Lower leg skin (tissue), 4 donors: ENCODE results near the gene SNX15. TPM values are rescaled to one million over a fixed set of nuclear protein-coding genes. Genes with fewer than 3 reads are reported as not detected.
A peak's percentile ranks its signal among the peaks of the same experiment; 100 is the strongest.

Experiments used
- DNase-seq, 2 donors: peaks; one replicate each; pipeline ENCODE4 v3.0.0-alpha.2; 2019; ENCODE audit warnings: low spot score in 2 of 2
- H3K4me3 ChIP-seq: fragments of 200-600 bp; sonication (generic); 2 replicates; pipeline ENCODE4 v1.5.1; 2017; ENCODE audit warnings: mild to moderate bottlenecking, low read depth; ENCODE audit not compliant: poor library complexity, severe bottlenecking
- CTCF ChIP-seq, 3 donors: fragments of 450-650 bp; IDR thresholded peaks; one replicate each; pipeline ENCODE4 v1.5.1; 2016; ENCODE audit warnings: antibody characterized with exemption in 3 of 3, mild to moderate bottlenecking in 3 of 3, moderate library complexity in 2 of 3
- POLR2A ChIP-seq, 2 donors: fragments of 450-650 bp; IDR thresholded peaks; one replicate each; pipeline ENCODE4 v1.6.1; 2016 to 2017; ENCODE audit warnings: antibody characterized with exemption in 2 of 2, mild to moderate bottlenecking in 1 of 2, moderate library complexity in 1 of 2
- WGBS, 2 donors: methylation state at CpG; one replicate each; pipeline ENCODE4 v1.1.5; 2018; 5-methylcytosine and 5-hydroxymethylcytosine counted together
- intact Hi-C: fragments of 100-400 bp; cut with DNase I; formaldehyde crosslinking; loops from one replicate; pipeline ENCODE4 v1.15.0; 2023; ENCODE audit warnings: low total_unique reads
- total RNA-seq, 4 donors: library from RNA; depleted of rRNA; stranded (reverse); fragments of >200 nt; gene quantifications; one replicate each; pipeline ENCODE4 v1.1.0, GENCODE V29; 2016

Gene SNX15
- total RNA-seq, 4 donors from 2014 or later = 16.9 to 48.0 (median 22.7) TPM

GRCh38 chr11:65083134-65083833 is 56.0 kb downstream of the SNX15 start:
- peak overlapping the region; percentile 28 for H3K4me3 ChIP-seq
- DNase-seq = no peak
- 3 to 6% methylated on average over 13 of the region's 13 CpGs for WGBS, 2 donors
- intact Hi-C loops = loop anchor here (10.0 kb wide), 1 partner anchor 68 kb away; the partner anchor contains the start of gene ARL2
- TF ChIP-seq CTCF (IDR thresholded peaks at IDR 0.05) (no peak), POLR2A (IDR thresholded peaks at IDR 0.05) (no peak)

- 0 to 1% methylated on average over 53 to 67 of the region's 79 CpGs for WGBS, 2 donors
- intact Hi-C loops = loop anchor here (10.0 kb wide), 1 partner anchor 69 kb away; the partner anchor contains the start of gene ARL2
- peak; percentile 93 to 99 for DNase-seq
- TF ChIP-seq POLR2A (IDR thresholded peaks at IDR 0.05) (peak in 1 of 2 donors; percentile 39), CTCF (IDR thresholded peaks at IDR 0.05) (no peak)
- H3K4me3 ChIP-seq = peak within 1 kb of the TSS; percentile 28
Observed at GRCh38 chr11:65083834-65084597, 56.8 kb downstream of the SNX15 start, which contains the start of the genes CDCA5 and ZFPL1. TSS of gene CDCA5 (minus strand) at chr11:65084040. CDS start at chr11:65083978, 62 bp downstream. TSS of gene ZFPL1 (plus strand) at chr11:65084222. CDS start at chr11:65084699, 477 bp downstream.

GRCh38 chr11:65084598-65085375 is 57.5 kb downstream of the SNX15 start:
- intact Hi-C loops = loop anchor here (10.0 kb wide), 1 partner anchor 70 kb away; the partner anchor contains the start of gene ARL2
- H3K4me3 ChIP-seq = peak overlapping the region; percentile 28
- DNase-seq = no peak
- 42% methylated on average over 23 of the region's 23 CpGs for WGBS, 2 donors
- TF ChIP-seq POLR2A (IDR thresholded peaks at IDR 0.05) = no peak
- no peak for TF ChIP-seq CTCF (IDR thresholded peaks at IDR 0.05)

- H3K4me3 ChIP-seq = no peak overlapping the region
- 84 to 90% methylated on average over 4 of the region's 4 CpGs for WGBS, 2 donors
- no peak for DNase-seq
- intact Hi-C loops = loop anchor here (10.0 kb wide), 1 partner anchor 71 kb away; the partner anchor contains the start of gene ARL2
- TF ChIP-seq POLR2A (IDR thresholded peaks at IDR 0.05) (no peak), CTCF (IDR thresholded peaks at IDR 0.05) (no peak)
Observed at GRCh38 chr11:65085446-65085845, 58.2 kb downstream of the SNX15 start.

GRCh38 chr11:65086809-65087208 is 59.6 kb downstream of the SNX15 start:
- no peak for TF ChIP-seq CTCF (IDR thresholded peaks at IDR 0.05)
- TF ChIP-seq POLR2A (IDR thresholded peaks at IDR 0.05) = no peak
- intact Hi-C loops = loop anchor here (10.0 kb wide), 1 partner anchor 72 kb away; the partner anchor contains the start of gene ARL2
- WGBS, 2 donors = 84 to 90% methylated on average over 7 to 9 of the region's 9 CpGs
- DNase-seq = no peak
- no peak overlapping the region for H3K4me3 ChIP-seq
